Measurements from ENCODE around the gene CDC23.

Gene CDC23

DNA sequence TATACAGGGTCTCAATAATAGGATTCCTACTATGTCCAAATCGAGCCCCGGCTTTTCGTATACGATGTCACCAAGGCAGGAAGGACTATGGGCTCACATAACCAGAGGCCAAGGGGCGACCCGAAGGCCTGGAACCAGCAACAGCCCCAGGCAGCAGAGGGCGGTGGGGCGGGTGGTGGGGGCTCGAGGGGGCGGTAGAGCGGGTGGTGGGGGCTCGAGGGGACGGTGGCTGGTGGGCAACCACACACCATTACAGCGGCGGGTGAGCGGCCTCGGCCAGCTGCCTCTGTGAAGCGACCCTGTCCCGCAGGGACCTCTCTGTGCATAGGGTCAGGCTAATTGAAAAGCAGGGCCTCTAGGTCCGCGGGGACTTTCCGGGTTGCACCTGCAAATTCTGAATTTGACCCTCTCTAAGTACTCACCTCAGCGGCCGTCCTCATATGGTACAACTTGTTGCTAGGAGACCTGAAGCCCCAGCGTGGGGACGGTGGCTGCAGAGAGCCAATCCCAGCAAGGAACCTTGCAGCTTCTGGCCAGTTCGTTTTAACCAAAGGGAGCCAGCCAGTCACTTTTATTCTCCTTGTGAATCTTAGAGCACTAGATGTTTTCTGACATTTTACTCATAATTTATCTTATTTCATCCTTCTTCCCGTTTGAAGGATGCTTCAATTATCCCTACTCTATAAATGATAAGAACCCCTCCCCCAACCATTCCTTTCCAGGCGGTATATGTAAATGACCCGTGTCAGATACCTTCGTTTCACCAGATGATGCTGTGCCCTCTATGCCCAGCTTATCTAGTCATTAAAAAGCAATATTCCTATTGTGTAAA lies 74.0 kb downstream of the CDC23 start, which contains the start of gene NME5:
Gene NME5, minus strand, starts transcription at position 480 of the 832 bp plus-strand sequence. CDS start 648 bp downstream, outside the sequence.
- no peak for DNase-seq

Measured in activated gamma-delta T cell (primary cell).